ENCODE results near the gene MICU1. TPM values are rescaled to one million over a fixed set of nuclear protein-coding genes. Genes with fewer than 3 reads are reported as not detected.
"Not testable (repeated sequence)": the region's sequence is repeated elsewhere in the genome, so short reads cannot be mapped to it uniquely, and the experiment has no call there.

Gene MICU1
- total and polyA plus RNA-seq, 2 of the 13 experiments (the other 11 are each of a cell fraction or from before 2014, with no cell fraction given): 32.5 to 56.1 TPM

DNA sequence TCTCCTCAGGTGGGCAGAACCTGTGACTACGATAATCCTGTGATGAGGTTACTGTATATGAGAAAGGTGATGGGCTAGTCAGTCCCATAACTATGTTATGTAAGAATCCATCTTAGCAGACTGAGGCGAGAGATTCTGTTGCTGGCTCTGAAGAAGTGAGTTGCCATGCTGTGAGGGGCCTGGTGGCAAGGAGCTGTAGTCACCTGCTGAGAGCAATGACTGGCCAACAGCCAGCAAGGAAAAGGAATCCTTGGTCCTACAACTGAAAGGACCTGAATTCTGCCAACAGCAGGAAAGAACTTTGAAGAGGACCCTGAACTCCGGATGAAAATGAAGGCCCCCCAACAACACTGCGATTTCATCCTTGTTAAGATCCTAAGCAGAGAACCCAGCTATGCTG is 240.2 kb downstream of the MICU1 start:
- Histone ChIP-seq H3K9ac (ENCODE audit: insufficient read depth, low read depth, low read length) (no peak overlapping the region), H3K4me1 (ENCODE audit: insufficient read depth, low read length) (no peaks in the 10 kb centered on the region), H2AFZ (ENCODE audit: low read length) (no peak overlapping the region), H3K9me3 (ENCODE audit: low read length) (no peaks in the 10 kb centered on the region), H3K79me2 (ENCODE audit: insufficient read depth, low read length) (no peaks in the 10 kb centered on the region), H3K36me3 (replicated peaks in 1 of 2; ENCODE audit: control insufficient read depth in 1 of 2, insufficient read depth in 2 of 2, low read length in 2 of 2) (peaks cover 3 to 13% of the 10 kb centered on the region in 2 experiments; a peak in 3 of 5 replicates), H3K4me3 (replicated peaks in 1 of 3; ENCODE audit: insufficient read depth in 1 of 3, low read depth in 2 of 3, low read length in 3 of 3) (no peak overlapping the region), H3K27me3 (ENCODE audit: control insufficient read depth in 1 of 2, insufficient read depth in 2 of 2, low read length in 2 of 2) (no peaks in the 10 kb centered on the region), H4K20me1 (ENCODE audit: insufficient read depth, low read length) (no peaks in the 10 kb centered on the region), H3K4me2 (ENCODE audit: low read depth, low read length) (no peak overlapping the region), H3K27ac (ENCODE audit: extremely low read length, insufficient read depth, low read length) (no peak overlapping the region)
- no peak for FAIRE-seq
- ChIA-PET POLR2A (no interaction called here), CTCF (ENCODE audit: low intra/inter-chr PET ratio, low total read pairs) (no interaction called here)
- 100% methylated on average over 4 of the region's 4 CpGs for WGBS (ENCODE audit: low lambda C conversion rate)
- no peak for DNase-seq (ENCODE audit: low spot score)
- ATAC-seq: no peak
- intact Hi-C loops (cut with micrococcal nuclease; ENCODE audit: unreplicated experiment) (no loop called here), in situ Hi-C loops (cut with HindIII; ENCODE audit: extremely low pct_ligation_motif_present, low pct_unique_long_range_greater_than_20kb) (no loop called here)
- TF ChIP-seq ZNF556 (CRISPR knock-in tag; IDR thresholded peaks at IDR 0.05; ENCODE audit: borderline replicate concordance) (no peak), ZBTB38 (CRISPR knock-in tag; IDR thresholded peaks at IDR 0.05) (no peak), PLRG1 (conservative IDR thresholded peaks at IDR 0.05) (no peak), AGO2 (optimal IDR thresholded peaks at IDR 0.05; ENCODE audit: low read depth, low read length) (no peak), GTF2F1 (IDR thresholded peaks at IDR 0.05; ENCODE audit: low read length) (no peak), ELF1 (CRISPR knock-in tag; IDR thresholded peaks at IDR 0.05) (no peak), ZNF670 (CRISPR knock-in tag; IDR thresholded peaks at IDR 0.05; ENCODE audit: borderline replicate concordance) (no peak), ZNF816 (CRISPR knock-in tag; IDR thresholded peaks at IDR 0.05; ENCODE audit: borderline replicate concordance) (no peak), HNF4G (IDR thresholded peaks at IDR 0.05; ENCODE audit: borderline replicate concordance, low read depth, low read length) (no peak), HNF4G (CRISPR knock-in tag; IDR thresholded peaks at IDR 0.05; ENCODE audit: borderline replicate concordance, low read depth) (no peak), ZNF547 (CRISPR knock-in tag; IDR thresholded peaks at IDR 0.05) (no peak), ZFP1 (CRISPR knock-in tag; IDR thresholded peaks at IDR 0.05) (no peak), ZNF788 (CRISPR knock-in tag; IDR thresholded peaks at IDR 0.05; ENCODE audit: borderline replicate concordance) (no peak), CHD2 (IDR thresholded peaks at IDR 0.05; ENCODE audit: low read depth, low read length) (no peak), ZNF17 (CRISPR knock-in tag; IDR thresholded peaks at IDR 0.05) (no peak), ZNF850 (CRISPR knock-in tag; conservative IDR thresholded peaks at IDR 0.05) (no peak), MED8 (CRISPR knock-in tag; IDR thresholded peaks at IDR 0.05; ENCODE audit: insufficient replicate concordance) (no peak)
- TF ChIP-seq, protein P1, sequence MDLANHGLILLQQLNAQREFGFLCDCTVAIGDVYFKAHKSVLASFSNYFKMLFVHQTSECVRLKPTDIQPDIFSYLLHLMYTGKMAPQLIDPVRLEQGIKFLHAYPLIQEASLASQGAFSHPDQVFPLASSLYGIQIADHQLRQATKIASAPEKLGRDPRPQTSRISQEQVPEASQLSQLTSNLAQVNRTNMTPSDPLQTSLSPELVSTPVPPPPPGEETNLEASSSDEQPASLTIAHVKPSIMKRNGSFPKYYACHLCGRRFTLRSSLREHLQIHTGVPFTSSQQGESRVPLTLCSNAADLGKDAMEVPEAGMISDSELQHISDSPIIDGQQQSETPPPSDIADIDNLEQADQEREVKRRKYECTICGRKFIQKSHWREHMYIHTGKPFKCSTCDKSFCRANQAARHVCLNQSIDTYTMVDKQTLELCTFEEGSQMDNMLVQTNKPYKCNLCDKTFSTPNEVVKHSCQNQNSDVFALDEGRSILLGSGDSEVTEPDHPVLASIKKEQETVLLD (CRISPR knock-in tag; IDR thresholded peaks at IDR 0.05; ENCODE audit: low read depth): no peak
- BruUV-seq (replicated peaks): no TSS peak

DNA sequence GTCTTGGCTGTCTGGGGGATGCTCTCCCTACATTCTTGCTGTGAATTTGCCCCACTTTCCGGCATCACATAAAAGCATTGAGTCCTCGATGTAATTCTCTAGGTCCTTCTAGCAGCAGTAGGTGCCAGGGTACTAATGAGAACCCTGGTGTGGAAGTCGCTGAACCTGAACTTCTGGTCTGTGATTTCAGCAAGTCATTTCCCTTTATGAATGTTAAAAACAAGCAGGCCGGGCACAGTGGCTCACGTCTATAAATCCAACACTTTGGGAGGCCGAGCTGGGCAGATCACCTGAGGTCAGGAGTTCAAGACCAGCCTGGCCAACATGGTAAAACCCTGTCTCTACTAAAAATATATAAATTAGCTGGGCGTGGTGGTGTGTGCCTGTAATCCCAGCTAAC is 240.9 kb downstream of the MICU1 start:
- H3K27me3 ChIP-seq (ENCODE audit: control insufficient read depth in 1 of 2, insufficient read depth in 2 of 2, low read length in 2 of 2); H3K4me3 ChIP-seq (replicated peaks in 1 of 3; ENCODE audit: insufficient read depth in 1 of 3, low read depth in 2 of 3, low read length in 3 of 3); H4K20me1 ChIP-seq (ENCODE audit: insufficient read depth, low read length); H3K9ac ChIP-seq (ENCODE audit: insufficient read depth, low read depth, low read length); H3K4me1 ChIP-seq (ENCODE audit: insufficient read depth, low read length); in situ Hi-C loops (cut with HindIII; ENCODE audit: extremely low pct_ligation_motif_present, low pct_unique_long_range_greater_than_20kb); H3K9me3 ChIP-seq (ENCODE audit: low read length); DNase-seq (ENCODE audit: low spot score); H3K27ac ChIP-seq (ENCODE audit: extremely low read length, insufficient read depth, low read length); intact Hi-C loops (cut with micrococcal nuclease; ENCODE audit: unreplicated experiment); BruUV-seq (replicated peaks); POLR2A ChIA-PET; H2AFZ ChIP-seq (ENCODE audit: low read length); ATAC-seq; FAIRE-seq; H3K79me2 ChIP-seq (ENCODE audit: insufficient read depth, low read length); CTCF ChIA-PET (ENCODE audit: low intra/inter-chr PET ratio, low total read pairs); H3K4me2 ChIP-seq (ENCODE audit: low read depth, low read length): not testable (repeated sequence)
- 95% methylated on average over 7 of the region's 7 CpGs for WGBS (ENCODE audit: low lambda C conversion rate)
- peaks cover 3 to 15% of the 10 kb centered on the region in 2 experiments; a peak in 3 of 5 replicates for H3K36me3 ChIP-seq (replicated peaks in 1 of 2; ENCODE audit: control insufficient read depth in 1 of 2, insufficient read depth in 2 of 2, low read length in 2 of 2)

Measured in HepG2 (cell line).